NCI-H1694 treated with DMSO at 0.1 percent for 48 hours (cell line): ENCODE data around the gene HLF.

Experiments used
- DNase-seq: peaks from one replicate; lab custom pipeline; 2025; lab: John Stamatoyannopoulos, UW

The HLF gene

GRCh38 chr17:55290492-55291113 is 25.8 kb downstream of the HLF start:
- no peak for DNase-seq

- no peak for DNase-seq
Observed at GRCh38 chr17:55291114-55291507, 26.4 kb downstream of the HLF start.

DNA sequence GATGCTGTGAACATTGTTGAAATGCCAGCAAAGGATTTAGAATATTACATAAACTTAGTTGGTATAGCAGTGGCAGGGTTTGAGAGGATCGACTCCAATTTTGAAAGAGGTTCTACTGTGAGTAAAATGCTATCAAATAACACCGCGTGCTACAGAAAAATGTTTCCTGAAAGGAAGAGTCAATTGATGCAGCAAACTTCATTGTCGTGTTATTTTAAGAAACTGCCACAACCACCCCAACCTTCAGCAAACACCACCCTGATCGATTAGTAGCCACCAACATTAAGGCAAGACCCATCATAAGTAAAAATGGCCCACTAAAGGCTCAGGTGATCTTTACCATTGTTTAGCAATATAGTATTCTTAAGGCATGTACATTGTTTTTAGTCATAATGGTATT is 27.3 kb downstream of the HLF start:
- no peak for DNase-seq

- DNase-seq, result no peak
Observed at GRCh38 chr17:55294042-55294751, 29.4 kb downstream of the HLF start.

GRCh38 chr17:55295411-55296170 is 30.8 kb downstream of the HLF start:
- DNase-seq, result peak; percentile 75

- DNase-seq, result no peak
Observed at GRCh38 chr17:55296171-55296695, 31.5 kb downstream of the HLF start.

- no peak for DNase-seq
Observed at GRCh38 chr17:55296699-55297098, 31.9 kb downstream of the HLF start.

DNA sequence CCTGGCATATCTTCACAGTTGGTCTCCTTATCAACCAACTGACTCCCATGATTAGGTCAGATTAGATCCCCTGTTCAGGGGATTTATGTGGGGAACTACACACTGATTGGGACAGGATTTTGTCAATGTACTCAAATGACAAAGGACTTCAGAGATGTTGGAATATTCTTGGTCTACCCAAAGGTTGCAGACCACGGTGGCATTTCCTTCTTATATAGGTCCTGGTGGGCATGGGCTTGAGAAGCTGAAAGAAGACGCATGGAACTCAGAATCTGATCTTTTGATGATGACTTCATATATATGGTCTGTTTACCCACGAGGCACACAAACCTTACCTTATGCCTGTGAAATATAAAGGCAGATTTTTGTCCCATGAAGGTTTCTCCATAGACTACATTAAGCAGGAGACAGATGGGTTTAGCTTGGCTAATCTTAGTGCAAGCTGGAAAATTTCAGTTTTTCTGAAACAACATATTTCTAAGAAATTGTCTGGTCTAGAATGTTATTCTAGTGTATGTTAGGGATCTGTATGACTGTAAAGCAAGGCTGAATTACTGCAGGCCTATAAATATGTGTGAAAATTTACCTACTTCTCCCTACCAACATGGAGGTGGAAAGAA is 33.5 kb downstream of the HLF start:
- DNase-seq, result no peak

GRCh38 chr17:55299162-55299838 is 34.5 kb downstream of the HLF start:
- DNase-seq, result no peak

- DNase-seq, result no peak
Observed at GRCh38 chr17:55299890-55300289, 35.1 kb downstream of the HLF start.

GRCh38 chr17:55300479-55301290 is 35.9 kb downstream of the HLF start:
- DNase-seq, result no peak

GRCh38 chr17:55301521-55302406 is 37.0 kb downstream of the HLF start:
- DNase-seq, result no peak

- DNase-seq, result no peak
Observed at GRCh38 chr17:55302407-55302787, 37.6 kb downstream of the HLF start.

GRCh38 chr17:55303008-55303493 is 38.3 kb downstream of the HLF start:
- no peak for DNase-seq

DNA sequence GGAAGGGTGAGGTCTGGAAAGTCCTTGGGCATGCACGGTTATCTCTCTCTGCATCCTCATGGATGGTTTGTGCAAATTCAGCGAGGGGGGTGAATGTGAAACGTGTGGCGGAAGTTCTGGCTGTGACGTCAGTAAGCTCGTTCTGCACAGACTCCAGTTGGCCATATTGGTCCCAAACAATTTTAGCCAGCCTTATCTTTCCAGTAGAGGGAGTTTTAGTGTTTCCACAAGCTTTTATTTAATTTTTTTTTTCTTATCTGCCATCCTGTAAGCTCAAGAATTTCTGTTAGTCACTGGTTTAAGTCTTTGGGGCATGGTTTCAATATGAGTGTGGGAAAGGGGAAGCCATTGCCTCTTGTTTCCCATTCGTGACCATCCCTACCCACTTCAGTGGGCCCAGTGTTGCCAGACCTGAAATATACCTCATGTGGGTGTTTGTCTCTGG is 39.0 kb downstream of the HLF start:
- no peak for DNase-seq

- no peak for DNase-seq
Observed at GRCh38 chr17:55304171-55304859, 39.6 kb downstream of the HLF start.

DNA sequence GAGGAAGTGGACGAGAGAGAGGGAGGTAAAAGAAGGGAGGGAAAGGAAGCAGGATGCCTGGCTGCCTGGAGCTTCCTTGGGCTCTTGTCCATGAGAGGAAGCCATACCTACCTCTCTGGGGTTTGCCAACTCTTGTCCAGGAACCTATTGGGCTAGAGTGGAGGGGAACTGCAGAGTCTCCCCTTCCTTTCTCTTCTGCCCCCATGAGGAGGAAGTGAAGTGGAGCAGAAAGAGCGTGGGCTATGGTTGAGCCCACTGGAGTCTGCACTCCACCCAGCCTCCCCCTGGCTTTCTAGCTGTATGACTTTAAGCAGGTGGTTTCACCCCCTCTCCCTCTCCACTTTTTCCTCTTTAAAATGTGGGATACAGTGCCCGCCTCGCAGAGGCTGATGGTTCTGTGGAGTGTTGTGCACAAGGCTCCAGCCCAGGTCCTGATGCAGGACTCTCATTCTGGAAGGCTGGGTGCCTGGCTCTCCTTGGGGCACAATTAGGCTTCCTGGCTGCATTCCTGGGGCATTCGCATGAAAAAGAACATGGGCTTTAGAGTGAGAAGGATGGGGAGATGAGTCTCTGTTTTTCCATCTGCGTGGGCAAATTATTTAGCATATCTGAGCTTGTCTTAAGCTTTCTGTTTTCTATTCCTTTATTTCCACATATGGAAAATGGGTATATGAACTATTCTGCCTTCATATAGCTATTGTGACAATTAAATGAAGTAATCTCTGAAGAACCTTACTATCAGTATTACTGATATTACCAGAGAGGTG is 40.7 kb downstream of the HLF start:
- DNase-seq, result no peak

DNA sequence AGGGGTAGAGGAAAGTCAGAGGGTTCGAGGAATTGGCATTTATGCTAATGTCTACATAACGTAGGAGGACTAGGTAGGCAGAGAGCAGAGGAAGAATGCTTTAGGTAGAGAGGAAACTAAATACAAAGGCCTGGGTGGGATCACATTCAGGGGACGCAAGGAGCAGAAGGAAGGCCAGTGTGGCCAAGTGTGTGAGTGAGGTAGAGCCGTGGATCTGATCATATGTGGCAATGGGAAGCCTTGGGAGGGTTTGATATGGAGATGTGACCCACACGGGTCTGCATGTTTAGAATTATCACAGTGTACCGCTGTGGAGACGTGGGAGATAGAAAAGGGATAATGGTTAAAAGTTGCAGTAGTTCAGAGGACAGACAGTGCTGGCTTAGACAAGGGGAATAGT is 43.1 kb downstream of the HLF start:
- no peak for DNase-seq
